HG03571 (cell line): ENCODE data around the gene CELSR1.
"Not testable (repeated sequence)": the region's sequence is repeated elsewhere in the genome, so short reads cannot be mapped to it uniquely, and the experiment has no call there.

Experiments used
- ATAC-seq: cut with Tn5 transposase; IDR thresholded peaks from one replicate; pipeline ENCODE4 v1.9.1; 2021; ENCODE audit not compliant: unreplicated experiment

Gene CELSR1

GRCh38 chr22:46484861-46485595, 52.4 kb downstream of the CELSR1 start:
- ATAC-seq = no peak

- no peak for ATAC-seq
Measured at GRCh38 chr22:46484156-46484860, 53.1 kb downstream of the CELSR1 start.

GRCh38 chr22:46483353-46483752, 54.1 kb downstream of the CELSR1 start:
- no peak for ATAC-seq

- no peak for ATAC-seq
Measured at GRCh38 chr22:46482056-46482675, 55.3 kb downstream of the CELSR1 start.

- ATAC-seq = no peak
Measured at GRCh38 chr22:46481386-46481785, 56.0 kb downstream of the CELSR1 start.

- no peak for ATAC-seq
Measured at GRCh38 chr22:46480396-46480795, 57.0 kb downstream of the CELSR1 start.

- no peak for ATAC-seq
Measured at GRCh38 chr22:46479046-46479445, 58.4 kb downstream of the CELSR1 start.

GRCh38 chr22:46478083-46478551, 59.3 kb downstream of the CELSR1 start:
- no peak for ATAC-seq

- no peak for ATAC-seq
Measured at GRCh38 chr22:46476547-46476941, 60.9 kb downstream of the CELSR1 start.

- ATAC-seq = no peak
Measured at GRCh38 chr22:46473896-46474557, 63.4 kb downstream of the CELSR1 start.

- no peak for ATAC-seq
Measured at GRCh38 chr22:46473021-46473779, 64.2 kb downstream of the CELSR1 start.

- ATAC-seq = no peak
Measured at GRCh38 chr22:46472722-46473016, 64.8 kb downstream of the CELSR1 start.

GRCh38 chr22:46471901-46472721, 65.3 kb downstream of the CELSR1 start:
- ATAC-seq = no peak

GRCh38 chr22:46471330-46471729, 66.1 kb downstream of the CELSR1 start:
- not testable (repeated sequence) for ATAC-seq

GRCh38 chr22:46469711-46470110, 67.7 kb downstream of the CELSR1 start:
- ATAC-seq = no peak

GRCh38 chr22:46467006-46467405, 70.4 kb downstream of the CELSR1 start:
- ATAC-seq = no peak

- no peak for ATAC-seq
Measured at GRCh38 chr22:46466255-46466676, 71.2 kb downstream of the CELSR1 start.

GRCh38 chr22:46465793-46466192, 71.6 kb downstream of the CELSR1 start:
- ATAC-seq = no peak

- no peak for ATAC-seq
Measured at GRCh38 chr22:46465345-46465720, 72.1 kb downstream of the CELSR1 start.

GRCh38 chr22:46464701-46465344, 72.6 kb downstream of the CELSR1 start:
- no peak for ATAC-seq
